ENCODE results near the gene SESN1.
A peak's percentile ranks its signal among the peaks of the same experiment; 100 is the strongest.

SESN1 gene

DNA sequence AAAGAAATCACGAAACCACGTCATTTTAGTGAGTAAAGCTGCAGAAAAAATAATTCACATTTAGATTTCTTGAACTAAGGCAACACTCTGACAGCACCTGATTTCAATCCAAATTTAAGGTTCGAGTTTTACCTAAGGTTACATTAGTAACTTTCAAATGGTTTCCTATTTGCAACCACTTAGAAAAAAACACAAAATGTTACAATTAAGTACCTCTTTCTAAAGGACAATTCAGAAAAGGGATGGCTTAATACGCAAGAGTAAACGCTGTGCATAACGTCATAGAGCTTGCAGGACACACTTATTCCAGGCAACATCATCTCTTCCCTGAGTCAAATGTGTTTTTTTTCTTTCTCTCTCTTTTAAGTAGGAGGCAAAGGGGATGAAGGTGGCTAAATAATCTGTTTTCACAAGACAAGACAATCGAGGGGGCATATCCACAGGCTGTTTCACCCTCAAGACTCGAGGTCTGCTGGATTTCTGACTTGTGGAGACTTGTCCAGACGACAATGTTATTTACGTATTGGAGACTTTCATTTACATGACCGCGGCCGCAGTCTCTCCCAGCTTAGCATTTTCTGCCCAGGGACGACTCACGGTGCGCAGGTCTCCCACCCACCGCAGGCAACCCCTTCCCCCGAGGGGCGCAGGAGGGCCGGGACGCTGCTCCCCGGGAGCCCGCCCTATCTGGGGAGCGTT, 86.0 kb downstream of the SESN1 start:
- peak; percentile 30 for DNase-seq (ENCODE audit: low spot score)
- TF ChIP-seq, protein P1, sequence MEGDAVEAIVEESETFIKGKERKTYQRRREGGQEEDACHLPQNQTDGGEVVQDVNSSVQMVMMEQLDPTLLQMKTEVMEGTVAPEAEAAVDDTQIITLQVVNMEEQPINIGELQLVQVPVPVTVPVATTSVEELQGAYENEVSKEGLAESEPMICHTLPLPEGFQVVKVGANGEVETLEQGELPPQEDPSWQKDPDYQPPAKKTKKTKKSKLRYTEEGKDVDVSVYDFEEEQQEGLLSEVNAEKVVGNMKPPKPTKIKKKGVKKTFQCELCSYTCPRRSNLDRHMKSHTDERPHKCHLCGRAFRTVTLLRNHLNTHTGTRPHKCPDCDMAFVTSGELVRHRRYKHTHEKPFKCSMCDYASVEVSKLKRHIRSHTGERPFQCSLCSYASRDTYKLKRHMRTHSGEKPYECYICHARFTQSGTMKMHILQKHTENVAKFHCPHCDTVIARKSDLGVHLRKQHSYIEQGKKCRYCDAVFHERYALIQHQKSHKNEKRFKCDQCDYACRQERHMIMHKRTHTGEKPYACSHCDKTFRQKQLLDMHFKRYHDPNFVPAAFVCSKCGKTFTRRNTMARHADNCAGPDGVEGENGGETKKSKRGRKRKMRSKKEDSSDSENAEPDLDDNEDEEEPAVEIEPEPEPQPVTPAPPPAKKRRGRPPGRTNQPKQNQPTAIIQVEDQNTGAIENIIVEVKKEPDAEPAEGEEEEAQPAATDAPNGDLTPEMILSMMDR (IDR thresholded peaks at IDR 0.05; ENCODE audit: extremely low read depth, missing control alignments), result no peak

DNA sequence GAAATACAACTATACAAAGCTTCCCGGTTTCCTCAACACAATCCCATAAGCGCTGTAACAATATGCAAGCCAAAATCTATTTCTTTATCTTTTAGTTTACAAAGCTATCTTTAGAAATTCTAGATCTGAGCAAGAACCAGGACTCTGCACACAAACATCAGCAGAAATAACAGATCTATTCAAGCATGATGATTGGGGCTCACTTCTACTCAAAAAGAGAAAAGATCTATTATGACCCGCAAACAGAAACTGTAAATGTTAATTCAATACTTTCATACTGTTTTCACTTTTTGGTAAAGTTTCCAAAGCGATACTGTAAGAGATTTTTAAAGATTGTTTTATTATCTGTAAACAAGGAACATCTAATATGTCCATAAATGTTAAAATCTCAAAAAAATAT, 86.6 kb downstream of the SESN1 start:
- TF ChIP-seq, protein P1 (IDR thresholded peaks at IDR 0.05; ENCODE audit: extremely low read depth, missing control alignments), result no peak
- DNase-seq (ENCODE audit: low spot score), result peak; percentile 30

DNA sequence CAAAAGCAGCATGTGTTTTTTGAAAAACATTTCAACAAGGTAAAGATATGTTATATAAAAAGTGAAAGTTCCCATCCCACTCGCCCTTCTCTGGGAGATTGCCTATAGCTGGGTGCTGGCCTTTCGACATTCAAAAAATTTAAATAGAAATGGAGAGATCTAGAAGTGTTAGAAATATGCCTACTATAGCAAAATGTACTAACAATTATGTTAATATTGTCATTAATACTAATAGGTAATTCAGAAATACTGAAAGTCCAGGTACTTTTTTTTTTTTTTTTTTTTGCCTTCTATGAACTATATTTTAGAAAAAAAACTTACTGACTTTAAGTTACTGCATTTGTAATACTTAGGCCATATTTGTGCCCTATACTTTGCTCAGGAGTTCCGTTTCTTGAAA, 87.1 kb downstream of the SESN1 start:
- no peak for DNase-seq (ENCODE audit: low spot score)
- TF ChIP-seq, protein P1 (IDR thresholded peaks at IDR 0.05; ENCODE audit: extremely low read depth, missing control alignments), result no peak

DNA sequence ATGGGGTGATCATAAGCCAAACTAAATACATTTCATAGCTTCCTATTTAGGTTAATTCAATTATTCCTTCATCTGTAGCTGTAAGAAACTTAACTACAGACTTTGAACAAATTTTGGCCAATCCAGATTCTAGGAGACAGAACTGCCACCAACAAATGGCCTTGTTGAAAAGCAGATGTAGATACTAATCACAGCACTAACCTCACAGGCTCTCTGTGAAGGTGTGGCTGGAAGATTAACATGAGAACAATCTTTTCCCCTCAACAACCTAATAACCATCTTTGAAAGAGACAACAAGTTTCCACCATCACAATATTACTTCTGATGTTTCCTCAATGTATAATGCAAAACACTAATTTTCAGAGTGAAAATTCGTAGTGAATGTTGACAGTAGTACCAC, 87.8 kb downstream of the SESN1 start:
- TF ChIP-seq, protein P1 (IDR thresholded peaks at IDR 0.05; ENCODE audit: extremely low read depth, missing control alignments), result no peak
- no peak for DNase-seq (ENCODE audit: low spot score)

DNA sequence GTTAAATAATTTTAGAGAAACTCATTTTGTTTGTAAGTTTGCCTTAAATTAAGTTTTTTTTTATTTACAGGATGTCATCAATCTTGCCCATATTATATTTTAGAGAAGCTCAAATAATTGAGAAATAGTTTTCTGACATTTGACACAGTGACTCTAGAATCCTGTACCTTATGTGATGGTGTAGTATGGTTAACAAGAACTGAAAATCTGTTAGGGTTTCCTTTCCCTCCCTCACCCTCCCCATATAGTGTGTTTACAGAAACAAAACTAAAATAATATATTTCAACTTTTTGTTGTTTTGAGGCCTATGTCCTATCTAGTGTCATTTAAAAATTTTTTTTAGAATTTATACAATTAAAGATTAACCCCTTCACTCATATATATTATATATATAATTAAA, 91.8 kb downstream of the SESN1 start:
- DNase-seq (ENCODE audit: low spot score), result no peak

DNA sequence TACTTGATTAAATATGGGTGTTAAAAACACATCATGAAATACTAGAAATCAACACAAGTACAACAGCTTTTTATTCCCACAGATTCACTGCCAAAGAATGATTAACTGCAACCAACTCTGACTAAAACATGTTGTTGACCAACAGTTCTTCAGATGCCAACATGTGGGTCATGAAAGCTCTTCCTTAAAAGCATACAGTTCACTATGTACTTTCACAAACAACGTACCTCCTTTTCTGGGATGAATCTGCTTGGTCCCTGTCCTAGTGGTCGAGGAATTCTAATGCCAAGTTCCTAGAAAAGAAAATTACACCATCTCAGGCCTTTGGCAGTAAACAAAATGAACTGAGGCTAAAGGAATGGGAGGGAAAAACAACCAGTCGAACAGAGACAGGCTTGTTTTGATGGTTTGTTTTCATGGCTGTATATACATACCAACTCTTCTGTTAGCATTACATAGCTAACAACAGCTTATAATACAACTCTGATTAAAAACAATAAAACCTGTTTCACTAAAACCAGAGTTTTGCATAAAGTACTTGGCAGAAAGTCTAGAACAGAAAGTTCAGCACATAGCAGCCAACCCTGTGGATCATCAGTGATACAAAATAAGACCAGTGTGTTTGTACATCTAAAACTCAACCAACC, 92.5 kb downstream of the SESN1 start:
- TF ChIP-seq, protein P1 (IDR thresholded peaks at IDR 0.05; ENCODE audit: extremely low read depth, missing control alignments), result no peak
- DNase-seq (ENCODE audit: low spot score), result no peak

More for the DNA sequence above, 91.8 kb downstream of the SESN1 start:
- TF ChIP-seq, protein P1 (IDR thresholded peaks at IDR 0.05; ENCODE audit: extremely low read depth, missing control alignments), result no peak

DNA sequence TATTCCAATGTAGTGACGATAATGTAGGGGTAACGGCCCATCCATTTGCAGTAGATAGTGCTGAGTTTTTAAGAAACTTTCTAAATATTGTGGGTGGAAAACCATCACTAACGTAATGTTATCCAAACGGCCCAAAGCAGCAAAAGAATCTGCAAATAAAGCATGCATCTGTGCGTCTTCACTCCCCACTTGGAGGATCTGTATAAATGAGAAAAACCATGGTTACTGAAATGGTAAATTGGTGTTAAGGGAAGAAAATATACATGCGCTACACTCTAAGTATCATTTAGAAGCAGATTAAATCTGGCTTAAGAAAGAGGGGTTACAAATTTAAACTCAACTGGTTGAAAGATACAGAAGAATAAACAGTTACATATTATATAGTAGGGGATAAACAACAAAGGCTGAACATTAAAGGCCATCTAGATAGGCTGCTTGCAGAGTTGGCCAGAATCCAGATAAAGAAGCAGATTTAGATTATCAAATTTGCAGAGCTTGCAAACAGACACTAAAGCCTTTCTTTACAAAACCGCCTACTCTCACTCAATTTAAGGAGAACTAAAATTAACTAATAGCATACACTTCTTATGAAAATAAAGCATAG, 93.3 kb downstream of the SESN1 start:
- TF ChIP-seq, protein P1 (IDR thresholded peaks at IDR 0.05; ENCODE audit: extremely low read depth, missing control alignments), result no peak
- no peak for DNase-seq (ENCODE audit: low spot score)

All from GM20000 (cell line).